Measurements from ENCODE around the gene NUP37. TPM values are rescaled to one million over a fixed set of nuclear protein-coding genes. Genes with fewer than 3 reads are reported as not detected.
"Not testable (repeated sequence)": the region's sequence is repeated elsewhere in the genome, so short reads cannot be mapped to it uniquely, and the experiment has no call there.

NUP37 gene
- total and polyA plus RNA-seq, 2 donors (not counting 1 experiment from before 2014, with no cell fraction given) = 19.1 to 22.2 TPM

- H3K4me1 ChIP-seq (ENCODE audit: control insufficient read depth in 2 of 2, insufficient read depth in 2 of 2, low read length in 2 of 2); intact Hi-C loops (cut with micrococcal nuclease); DNase-seq; H2AFZ ChIP-seq (ENCODE audit: insufficient read depth, low read depth, low read length, poor library complexity, severe bottlenecking); H4K20me1 ChIP-seq (ENCODE audit: control insufficient read depth, insufficient read depth, low read length, poor library complexity, severe bottlenecking); H3K4me1 Mint-ChIP-seq; H3K27me3 ChIP-seq (replicated peaks in 1 of 4; ENCODE audit: control extremely low read depth in 1 of 4, control insufficient read depth in 3 of 4, insufficient read depth in 4 of 4, low read length in 3 of 4); H3K4me2 ChIP-seq (replicated peaks; ENCODE audit: low read depth, low read length, poor library complexity, severe bottlenecking); H3K4me3 ChIP-seq (ENCODE audit: control extremely low read depth in 1 of 5, extremely low read depth in 1 of 5, insufficient read depth in 1 of 5, low read depth in 2 of 5, low read length in 4 of 5); H3K27ac Mint-ChIP-seq; H3K9ac ChIP-seq (ENCODE audit: low read length); ATAC-seq (ENCODE audit: low read depth); POLR2A ChIA-PET; H3K36me3 ChIP-seq (replicated peaks in 1 of 2; ENCODE audit: control extremely low read depth in 1 of 2, control insufficient read depth in 1 of 2, extremely low read depth in 1 of 2, insufficient read depth in 2 of 2, low read length in 1 of 2); H3K27ac ChIP-seq (ENCODE audit: low read length in 2 of 2); H3K27me3 Mint-ChIP-seq; H3K9me3 Mint-ChIP-seq (ENCODE audit: insufficient read depth); CTCF ChIA-PET; H3K4me3 Mint-ChIP-seq; H3K79me2 ChIP-seq (ENCODE audit: control insufficient read depth, insufficient read depth, low read length); H3K9me3 ChIP-seq (ENCODE audit: control extremely low read depth in 1 of 3, control insufficient read depth in 2 of 3, insufficient read depth in 1 of 3, low read length in 2 of 3): not testable (repeated sequence)
- WGBS (ENCODE audit: insufficient coverage) = 100% methylated on average over 1 of the region's 4 CpGs
These were observed 27.2 kb upstream of the NUP37 start for GRCh38 chr12:102147062-102147587.

DNA sequence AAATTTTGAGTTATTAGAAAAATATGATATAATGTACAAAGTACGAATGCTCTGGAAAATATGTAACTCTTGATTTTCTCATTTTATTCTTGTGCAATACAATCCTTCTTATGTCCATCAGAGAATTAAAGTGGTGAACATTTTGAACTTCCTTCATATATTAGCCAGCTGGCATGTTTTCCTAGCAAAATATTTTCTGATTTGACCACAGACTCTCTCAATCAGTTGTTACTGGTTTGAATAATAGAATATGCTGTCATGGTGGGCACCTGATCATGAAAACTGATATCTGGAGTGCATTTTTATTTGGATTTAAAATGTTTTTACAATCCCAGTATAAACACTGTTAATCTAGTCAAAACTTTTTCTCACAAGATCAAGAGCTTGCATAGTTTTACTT is 24.3 kb upstream of the NUP37 start:
- no peak overlapping the region for H3K4me3 ChIP-seq (ENCODE audit: control extremely low read depth in 1 of 5, extremely low read depth in 1 of 5, insufficient read depth in 1 of 5, low read depth in 2 of 5, low read length in 4 of 5)
- DNase-seq = no peak
- Mint-ChIP-seq H3K27ac (no peak overlapping the region), H3K9me3 (ENCODE audit: insufficient read depth) (no peaks in the 10 kb centered on the region), H3K4me3 (no peak overlapping the region), H3K4me1 (no peaks in the 10 kb centered on the region), H3K27me3 (no peaks in the 10 kb centered on the region)
- H3K9ac ChIP-seq (ENCODE audit: low read length) = no peak overlapping the region
- TF ChIP-seq CTCF (IDR thresholded peaks at IDR 0.05) (no peak), EZH2 (IDR thresholded peaks at IDR 0.05; ENCODE audit: borderline replicate concordance, insufficient read depth, low read depth, low read length, poor library complexity, severe bottlenecking) (no peak)
- ATAC-seq (ENCODE audit: low read depth) = no peak
- no peaks in the 10 kb centered on the region for H4K20me1 ChIP-seq (ENCODE audit: control insufficient read depth, insufficient read depth, low read length, poor library complexity, severe bottlenecking)
- CTCF ChIA-PET = interaction anchor here (1.4 kb wide), 1 partner anchor 25 kb away, joined by 3 read pairs; no protein-coding TSS in a partner anchor
- POLR2A ChIA-PET = no interaction called here
- no peaks in the 10 kb centered on the region for H3K79me2 ChIP-seq (ENCODE audit: control insufficient read depth, insufficient read depth, low read length)
- no peak overlapping the region for H2AFZ ChIP-seq (ENCODE audit: insufficient read depth, low read depth, low read length, poor library complexity, severe bottlenecking)
- peaks cover 0 to 2% (median 0%) of the 10 kb centered on the region in 3 donors for H3K9me3 ChIP-seq (ENCODE audit: control extremely low read depth in 1 of 3, control insufficient read depth in 2 of 3, insufficient read depth in 1 of 3, low read length in 2 of 3)
- H3K27me3 ChIP-seq (replicated peaks in 1 of 4; ENCODE audit: control extremely low read depth in 1 of 4, control insufficient read depth in 3 of 4, insufficient read depth in 4 of 4, low read length in 3 of 4) = no peaks in the 10 kb centered on the region
- intact Hi-C loops (cut with micrococcal nuclease) = no loop called here
- H3K27ac ChIP-seq (ENCODE audit: low read length in 2 of 2) = no peak overlapping the region
- no peaks in the 10 kb centered on the region for H3K36me3 ChIP-seq (replicated peaks in 1 of 2; ENCODE audit: control extremely low read depth in 1 of 2, control insufficient read depth in 1 of 2, extremely low read depth in 1 of 2, insufficient read depth in 2 of 2, low read length in 1 of 2)
- no peak overlapping the region for H3K4me2 ChIP-seq (replicated peaks; ENCODE audit: low read depth, low read length, poor library complexity, severe bottlenecking)
- no peaks in the 10 kb centered on the region for H3K4me1 ChIP-seq (ENCODE audit: control insufficient read depth in 2 of 2, insufficient read depth in 2 of 2, low read length in 2 of 2)
- WGBS (ENCODE audit: insufficient coverage) = no CpG with 5 or more reads among the region's 1 CpG

DNA sequence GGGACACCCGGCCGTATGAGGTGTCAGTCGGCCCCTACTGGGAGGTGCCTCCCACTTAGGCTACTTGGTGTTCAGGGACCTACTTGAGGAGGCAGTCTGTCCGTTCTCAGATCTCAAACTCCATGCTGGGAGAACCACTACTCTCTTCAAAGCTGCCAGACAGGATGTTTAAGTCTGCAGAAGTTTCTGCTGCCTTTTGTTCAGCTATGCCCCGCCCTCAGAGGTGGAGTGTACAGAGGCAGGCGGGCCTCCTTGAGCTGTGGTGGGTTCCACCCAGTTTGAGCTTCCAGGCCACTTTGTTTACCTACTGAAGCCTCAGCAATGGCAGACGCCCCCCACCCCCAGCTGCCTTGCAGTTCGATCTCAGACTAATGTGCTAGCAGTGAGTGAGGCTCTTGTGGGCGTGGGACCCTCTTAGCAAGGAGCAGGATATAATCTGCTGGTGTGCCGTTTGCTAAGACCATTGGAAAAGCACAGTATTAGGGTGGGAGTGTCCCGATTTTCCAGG is 23.0 kb upstream of the NUP37 start:
- ATAC-seq (ENCODE audit: low read depth); H3K4me3 Mint-ChIP-seq; H3K36me3 ChIP-seq (replicated peaks in 1 of 2; ENCODE audit: control extremely low read depth in 1 of 2, control insufficient read depth in 1 of 2, extremely low read depth in 1 of 2, insufficient read depth in 2 of 2, low read length in 1 of 2); H3K4me3 ChIP-seq (ENCODE audit: control extremely low read depth in 1 of 5, extremely low read depth in 1 of 5, insufficient read depth in 1 of 5, low read depth in 2 of 5, low read length in 4 of 5); H3K79me2 ChIP-seq (ENCODE audit: control insufficient read depth, insufficient read depth, low read length); intact Hi-C loops (cut with micrococcal nuclease); H3K4me1 ChIP-seq (ENCODE audit: control insufficient read depth in 2 of 2, insufficient read depth in 2 of 2, low read length in 2 of 2); H3K9me3 Mint-ChIP-seq (ENCODE audit: insufficient read depth); DNase-seq; H3K4me1 Mint-ChIP-seq; POLR2A ChIA-PET; H3K27ac ChIP-seq (ENCODE audit: low read length in 2 of 2); H3K27me3 ChIP-seq (replicated peaks in 1 of 4; ENCODE audit: control extremely low read depth in 1 of 4, control insufficient read depth in 3 of 4, insufficient read depth in 4 of 4, low read length in 3 of 4); CTCF ChIA-PET; H4K20me1 ChIP-seq (ENCODE audit: control insufficient read depth, insufficient read depth, low read length, poor library complexity, severe bottlenecking); H3K9me3 ChIP-seq (ENCODE audit: control extremely low read depth in 1 of 3, control insufficient read depth in 2 of 3, insufficient read depth in 1 of 3, low read length in 2 of 3); H2AFZ ChIP-seq (ENCODE audit: insufficient read depth, low read depth, low read length, poor library complexity, severe bottlenecking); H3K9ac ChIP-seq (ENCODE audit: low read length); H3K4me2 ChIP-seq (replicated peaks; ENCODE audit: low read depth, low read length, poor library complexity, severe bottlenecking); H3K27me3 Mint-ChIP-seq; H3K27ac Mint-ChIP-seq: not testable (repeated sequence)
- WGBS (ENCODE audit: insufficient coverage) = 100% methylated on average over 10 of the region's 11 CpGs
